ENCODE measurements around the gene KMT2A. TPM values are rescaled to one million over a fixed set of nuclear protein-coding genes. Genes with fewer than 3 reads are reported as not detected.

The KMT2A gene
- total RNA-seq, 1 donor from 2014 or later: 20.4 TPM

DNA sequence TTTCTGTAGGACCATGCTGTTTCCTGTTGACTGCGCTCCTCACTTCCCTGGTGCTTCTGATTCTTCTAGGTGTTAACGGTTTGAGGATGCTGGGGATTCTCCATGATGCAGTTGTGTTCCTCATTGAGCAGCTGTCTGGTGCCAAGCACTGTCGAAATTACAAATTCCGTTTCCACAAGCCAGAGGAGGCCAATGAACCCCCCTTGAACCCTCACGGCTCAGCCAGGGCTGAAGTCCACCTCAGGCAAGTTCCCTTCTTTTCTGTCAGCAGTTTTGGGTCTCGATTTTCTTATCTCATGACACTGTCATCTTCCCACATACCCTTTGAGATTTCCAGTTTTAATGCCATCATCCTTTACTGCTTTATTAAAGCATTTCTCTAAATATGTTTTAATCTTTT, 83.3 kb downstream of the KMT2A start:
- Histone ChIP-seq H3K36me3 (ENCODE audit: control insufficient read depth in 3 of 3, insufficient read depth in 3 of 3, low read length in 3 of 3) (peaks cover 42 to 71% (median 59%) of the 10 kb centered on the region in 3 donors), H3K9ac (ENCODE audit: low read depth in 1 of 3, low read length in 3 of 3) (no peak overlapping the region), H3K4me1 (ENCODE audit: control insufficient read depth in 3 of 3, insufficient read depth in 3 of 3, low read length in 3 of 3) (peaks cover 0 to 4% (median 3%) of the 10 kb centered on the region in 3 donors), H3K4me3 (ENCODE audit: low read length in 3 of 3) (no peak overlapping the region), H3K9me3 (ENCODE audit: control insufficient read depth in 3 of 3, low read length in 3 of 3) (no peaks in the 10 kb centered on the region), H3K27me3 (ENCODE audit: control insufficient read depth in 3 of 3, insufficient read depth in 3 of 3, low read length in 3 of 3) (no peaks in the 10 kb centered on the region), H3K27ac (ENCODE audit: low read depth, low read length) (no peak overlapping the region)

DNA sequence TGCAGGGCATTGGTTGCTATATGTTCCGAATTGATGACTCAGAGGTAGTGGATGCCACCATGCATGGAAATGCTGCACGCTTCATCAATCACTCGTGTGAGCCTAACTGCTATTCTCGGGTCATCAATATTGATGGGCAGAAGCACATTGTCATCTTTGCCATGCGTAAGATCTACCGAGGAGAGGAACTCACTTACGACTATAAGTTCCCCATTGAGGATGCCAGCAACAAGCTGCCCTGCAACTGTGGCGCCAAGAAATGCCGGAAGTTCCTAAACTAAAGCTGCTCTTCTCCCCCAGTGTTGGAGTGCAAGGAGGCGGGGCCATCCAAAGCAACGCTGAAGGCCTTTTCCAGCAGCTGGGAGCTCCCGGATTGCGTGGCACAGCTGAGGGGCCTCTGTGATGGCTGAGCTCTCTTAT, 85.6 kb downstream of the KMT2A start:
- H3K4me3 ChIP-seq (ENCODE audit: low read length in 3 of 3): no peak overlapping the region

DNA sequence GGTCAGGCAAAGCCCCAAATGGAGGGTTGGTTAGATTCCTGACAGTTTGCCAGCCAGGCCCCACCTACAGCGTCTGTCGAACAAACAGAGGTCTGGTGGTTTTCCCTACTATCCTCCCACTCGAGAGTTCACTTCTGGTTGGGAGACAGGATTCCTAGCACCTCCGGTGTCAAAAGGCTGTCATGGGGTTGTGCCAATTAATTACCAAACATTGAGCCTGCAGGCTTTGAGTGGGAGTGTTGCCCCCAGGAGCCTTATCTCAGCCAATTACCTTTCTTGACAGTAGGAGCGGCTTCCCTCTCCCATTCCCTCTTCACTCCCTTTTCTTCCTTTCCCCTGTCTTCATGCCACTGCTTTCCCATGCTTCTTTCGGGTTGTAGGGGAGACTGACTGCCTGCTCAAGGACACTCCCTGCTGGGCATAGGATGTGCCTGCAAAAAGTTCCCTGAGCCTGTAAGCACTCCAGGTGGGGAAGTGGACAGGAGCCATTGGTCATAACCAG, 86.3 kb downstream of the KMT2A start:
- Histone ChIP-seq H3K4me3 (ENCODE audit: low read length in 3 of 3) (no peak overlapping the region), H3K36me3 (ENCODE audit: control insufficient read depth in 3 of 3, insufficient read depth in 3 of 3, low read length in 3 of 3) (peaks cover 44 to 53% (median 48%) of the 10 kb centered on the region in 3 donors), H3K27ac (ENCODE audit: low read depth, low read length) (no peak overlapping the region), H3K27me3 (ENCODE audit: control insufficient read depth in 3 of 3, insufficient read depth in 3 of 3, low read length in 3 of 3) (no peaks in the 10 kb centered on the region), H3K9ac (ENCODE audit: low read depth in 1 of 3, low read length in 3 of 3) (no peak overlapping the region), H3K9me3 (ENCODE audit: control insufficient read depth in 3 of 3, low read length in 3 of 3) (no peaks in the 10 kb centered on the region), H3K4me1 (ENCODE audit: control insufficient read depth in 3 of 3, insufficient read depth in 3 of 3, low read length in 3 of 3) (peaks cover 0 to 10% (median 10%) of the 10 kb centered on the region in 3 donors)

More for the DNA sequence above, 85.6 kb downstream of the KMT2A start:
- Histone ChIP-seq H3K9me3 (ENCODE audit: control insufficient read depth in 3 of 3, low read length in 3 of 3) (no peaks in the 10 kb centered on the region), H3K27me3 (ENCODE audit: control insufficient read depth in 3 of 3, insufficient read depth in 3 of 3, low read length in 3 of 3) (no peaks in the 10 kb centered on the region), H3K27ac (ENCODE audit: low read depth, low read length) (no peak overlapping the region), H3K36me3 (ENCODE audit: control insufficient read depth in 3 of 3, insufficient read depth in 3 of 3, low read length in 3 of 3) (peaks cover 44 to 53% (median 51%) of the 10 kb centered on the region in 3 donors), H3K4me1 (ENCODE audit: control insufficient read depth in 3 of 3, insufficient read depth in 3 of 3, low read length in 3 of 3) (peaks cover 0 to 10% (median 10%) of the 10 kb centered on the region in 3 donors), H3K9ac (ENCODE audit: low read depth in 1 of 3, low read length in 3 of 3) (no peak overlapping the region)

DNA sequence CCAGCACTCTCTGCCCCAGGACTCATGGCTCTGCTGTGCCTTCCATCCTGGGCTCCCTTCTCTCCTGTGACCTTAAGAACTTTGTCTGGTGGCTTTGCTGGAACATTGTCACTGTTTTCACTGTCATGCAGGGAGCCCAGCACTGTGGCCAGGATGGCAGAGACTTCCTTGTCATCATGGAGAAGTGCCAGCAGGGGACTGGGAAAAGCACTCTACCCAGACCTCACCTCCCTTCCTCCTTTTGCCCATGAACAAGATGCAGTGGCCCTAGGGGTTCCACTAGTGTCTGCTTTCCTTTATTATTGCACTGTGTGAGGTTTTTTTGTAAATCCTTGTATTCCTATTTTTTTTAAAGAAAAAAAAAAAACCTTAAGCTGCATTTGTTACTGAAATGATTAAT, 88.1 kb downstream of the KMT2A start:
- Histone ChIP-seq H3K27me3 (ENCODE audit: control insufficient read depth in 3 of 3, insufficient read depth in 3 of 3, low read length in 3 of 3) (no peaks in the 10 kb centered on the region), H3K4me3 (ENCODE audit: low read length in 3 of 3) (no peak overlapping the region), H3K4me1 (ENCODE audit: control insufficient read depth in 3 of 3, insufficient read depth in 3 of 3, low read length in 3 of 3) (peaks cover 4 to 14% (median 11%) of the 10 kb centered on the region in 3 donors), H3K36me3 (ENCODE audit: control insufficient read depth in 3 of 3, insufficient read depth in 3 of 3, low read length in 3 of 3) (peaks cover 41 to 51% (median 43%) of the 10 kb centered on the region in 3 donors), H3K9me3 (ENCODE audit: control insufficient read depth in 3 of 3, low read length in 3 of 3) (no peaks in the 10 kb centered on the region), H3K27ac (ENCODE audit: low read depth, low read length) (no peak overlapping the region), H3K9ac (ENCODE audit: low read depth in 1 of 3, low read length in 3 of 3) (no peak overlapping the region)

DNA sequence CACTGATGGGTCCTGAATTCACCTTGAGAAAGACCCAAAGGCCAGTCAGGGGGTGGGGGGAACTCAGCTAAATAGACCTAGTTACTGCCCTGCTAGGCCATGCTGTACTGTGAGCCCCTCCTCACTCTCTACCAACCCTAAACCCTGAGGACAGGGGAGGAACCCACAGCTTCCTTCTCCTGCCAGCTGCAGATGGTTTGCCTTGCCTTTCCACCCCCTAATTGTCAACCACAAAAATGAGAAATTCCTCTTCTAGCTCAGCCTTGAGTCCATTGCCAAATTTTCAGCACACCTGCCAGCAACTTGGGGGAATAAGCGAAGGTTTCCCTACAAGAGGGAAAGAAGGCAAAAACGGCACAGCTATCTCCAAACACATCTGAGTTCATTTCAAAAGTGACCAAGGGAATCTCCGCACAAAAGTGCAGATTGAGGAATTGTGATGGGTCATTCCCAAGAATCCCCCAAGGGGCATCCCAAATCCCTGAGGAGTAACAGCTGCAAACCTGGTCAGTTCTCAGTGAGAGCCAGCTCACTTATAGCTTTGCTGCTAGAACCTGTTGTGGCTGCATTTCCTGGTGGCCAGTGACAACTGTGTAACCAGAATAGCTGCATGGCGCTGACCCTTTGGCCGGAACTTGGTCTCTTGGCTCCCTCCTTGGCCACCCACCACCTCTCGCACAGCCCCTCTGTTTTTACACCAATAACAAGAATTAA, 88.6 kb downstream of the KMT2A start:
- H3K9me3 ChIP-seq (ENCODE audit: control insufficient read depth in 3 of 3, low read length in 3 of 3): no peaks in the 10 kb centered on the region
- H3K36me3 ChIP-seq (ENCODE audit: control insufficient read depth in 3 of 3, insufficient read depth in 3 of 3, low read length in 3 of 3): peaks cover 35 to 45% (median 38%) of the 10 kb centered on the region in 3 donors
- peak overlapping the region in 1 of 3 donors; percentile 19 for H3K9ac ChIP-seq (ENCODE audit: low read depth in 1 of 3, low read length in 3 of 3)
- H3K4me1 ChIP-seq (ENCODE audit: control insufficient read depth in 3 of 3, insufficient read depth in 3 of 3, low read length in 3 of 3): peaks cover 9 to 20% (median 16%) of the 10 kb centered on the region in 3 donors
- no peaks in the 10 kb centered on the region for H3K27me3 ChIP-seq (ENCODE audit: control insufficient read depth in 3 of 3, insufficient read depth in 3 of 3, low read length in 3 of 3)
- H3K27ac ChIP-seq (ENCODE audit: low read depth, low read length): no peak overlapping the region
- no peak overlapping the region for H3K4me3 ChIP-seq (ENCODE audit: low read length in 3 of 3)

DNA sequence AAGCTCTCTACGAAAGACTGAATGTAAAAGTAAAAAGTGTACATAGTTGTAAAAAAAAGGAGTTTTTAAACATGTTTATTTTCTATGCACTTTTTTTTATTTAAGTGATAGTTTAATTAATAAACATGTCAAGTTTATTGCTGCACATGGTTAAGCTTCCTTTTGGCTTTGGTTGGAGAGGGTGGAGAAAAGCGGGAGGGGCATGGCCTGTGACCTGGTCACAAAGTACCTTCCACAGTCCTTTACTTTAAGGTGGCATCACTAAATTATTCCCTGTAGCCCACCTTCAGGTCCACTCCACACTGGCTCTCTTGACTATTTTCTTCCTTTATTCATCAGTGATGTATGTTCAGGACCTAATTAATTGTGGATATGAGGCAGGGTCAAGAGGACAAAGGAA, 90.4 kb downstream of the KMT2A start:
- no peak overlapping the region for H3K9ac ChIP-seq (ENCODE audit: low read depth in 1 of 3, low read length in 3 of 3)
- no peaks in the 10 kb centered on the region for H3K27me3 ChIP-seq (ENCODE audit: control insufficient read depth in 3 of 3, insufficient read depth in 3 of 3, low read length in 3 of 3)
- no peak overlapping the region for H3K4me3 ChIP-seq (ENCODE audit: low read length in 3 of 3)
- no peak overlapping the region for H3K27ac ChIP-seq (ENCODE audit: low read depth, low read length)
- H3K9me3 ChIP-seq (ENCODE audit: control insufficient read depth in 3 of 3, low read length in 3 of 3): no peaks in the 10 kb centered on the region
- H3K4me1 ChIP-seq (ENCODE audit: control insufficient read depth in 3 of 3, insufficient read depth in 3 of 3, low read length in 3 of 3): peaks cover 19 to 32% (median 27%) of the 10 kb centered on the region in 3 donors
- H3K36me3 ChIP-seq (ENCODE audit: control insufficient read depth in 3 of 3, insufficient read depth in 3 of 3, low read length in 3 of 3): peaks cover 19 to 29% (median 25%) of the 10 kb centered on the region in 3 donors

DNA sequence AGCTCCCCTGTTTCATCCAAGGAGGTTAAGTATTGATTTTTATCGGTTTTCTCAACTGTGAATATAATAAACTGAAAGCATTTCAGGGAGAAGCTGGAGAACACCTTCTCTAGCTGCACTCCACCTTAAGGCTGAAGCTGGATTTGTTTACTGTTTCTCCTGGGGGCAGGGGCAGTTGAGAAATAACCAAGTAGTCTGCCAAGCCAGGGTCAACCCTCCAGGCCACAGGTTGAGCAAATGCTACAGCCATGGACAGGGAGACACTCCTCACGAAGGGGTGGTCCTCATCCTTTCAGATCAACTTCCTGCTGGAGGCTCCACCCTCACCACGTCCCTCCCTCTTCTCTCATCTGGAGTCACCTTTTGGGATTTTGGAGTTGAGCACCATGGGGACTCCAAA, 90.8 kb downstream of the KMT2A start, which contains the start of gene TTC36:
TSS of gene TTC36 (plus strand) at position 366 of the 400 bp plus-strand sequence. CDS start at position 387, 21 bp downstream.
- Histone ChIP-seq H3K9ac (ENCODE audit: low read depth in 1 of 3, low read length in 3 of 3) (no peak within 1 kb of the TSS), H3K27me3 (ENCODE audit: control insufficient read depth in 3 of 3, insufficient read depth in 3 of 3, low read length in 3 of 3) (no peaks in the 10 kb centered on the region), H3K4me3 (ENCODE audit: low read length in 3 of 3) (no peak within 1 kb of the TSS), H3K4me1 (ENCODE audit: control insufficient read depth in 3 of 3, insufficient read depth in 3 of 3, low read length in 3 of 3) (peaks cover 22 to 36% (median 27%) of the 10 kb centered on the region in 3 donors), H3K27ac (ENCODE audit: low read depth, low read length) (no peak within 1 kb of the TSS), H3K9me3 (ENCODE audit: control insufficient read depth in 3 of 3, low read length in 3 of 3) (no peaks in the 10 kb centered on the region), H3K36me3 (ENCODE audit: control insufficient read depth in 3 of 3, insufficient read depth in 3 of 3, low read length in 3 of 3) (peaks cover 15 to 25% (median 21%) of the 10 kb centered on the region in 3 donors)

DNA sequence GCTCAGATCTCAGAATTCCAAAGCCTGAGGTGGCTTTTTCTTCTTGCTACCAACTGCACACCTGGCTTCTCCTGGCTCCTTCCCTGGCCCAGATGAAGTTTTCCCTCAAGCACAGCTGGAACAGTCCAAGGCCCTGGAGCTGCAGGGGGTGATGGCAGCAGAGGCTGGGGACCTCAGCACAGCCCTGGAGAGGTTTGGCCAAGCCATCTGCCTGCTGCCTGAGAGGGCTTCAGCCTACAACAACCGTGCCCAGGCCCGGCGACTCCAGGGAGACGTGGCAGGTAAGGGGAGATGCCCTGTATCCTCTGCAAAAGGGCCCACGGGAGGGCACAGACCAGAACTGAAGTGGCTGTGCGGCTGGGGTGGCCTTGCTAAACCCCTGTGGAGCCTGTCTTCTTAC, 92.2 kb downstream of the KMT2A start:
- H3K27me3 ChIP-seq (ENCODE audit: control insufficient read depth in 3 of 3, insufficient read depth in 3 of 3, low read length in 3 of 3): no peaks in the 10 kb centered on the region
- no peaks in the 10 kb centered on the region for H3K9me3 ChIP-seq (ENCODE audit: control insufficient read depth in 3 of 3, low read length in 3 of 3)
- no peak overlapping the region for H3K9ac ChIP-seq (ENCODE audit: low read depth in 1 of 3, low read length in 3 of 3)
- peaks cover 22 to 36% (median 27%) of the 10 kb centered on the region in 3 donors for H3K4me1 ChIP-seq (ENCODE audit: control insufficient read depth in 3 of 3, insufficient read depth in 3 of 3, low read length in 3 of 3)
- no peak overlapping the region for H3K27ac ChIP-seq (ENCODE audit: low read depth, low read length)
- H3K4me3 ChIP-seq (ENCODE audit: low read length in 3 of 3): no peak overlapping the region
- H3K36me3 ChIP-seq (ENCODE audit: control insufficient read depth in 3 of 3, insufficient read depth in 3 of 3, low read length in 3 of 3): peaks cover 10 to 13% (median 11%) of the 10 kb centered on the region in 3 donors

DNA sequence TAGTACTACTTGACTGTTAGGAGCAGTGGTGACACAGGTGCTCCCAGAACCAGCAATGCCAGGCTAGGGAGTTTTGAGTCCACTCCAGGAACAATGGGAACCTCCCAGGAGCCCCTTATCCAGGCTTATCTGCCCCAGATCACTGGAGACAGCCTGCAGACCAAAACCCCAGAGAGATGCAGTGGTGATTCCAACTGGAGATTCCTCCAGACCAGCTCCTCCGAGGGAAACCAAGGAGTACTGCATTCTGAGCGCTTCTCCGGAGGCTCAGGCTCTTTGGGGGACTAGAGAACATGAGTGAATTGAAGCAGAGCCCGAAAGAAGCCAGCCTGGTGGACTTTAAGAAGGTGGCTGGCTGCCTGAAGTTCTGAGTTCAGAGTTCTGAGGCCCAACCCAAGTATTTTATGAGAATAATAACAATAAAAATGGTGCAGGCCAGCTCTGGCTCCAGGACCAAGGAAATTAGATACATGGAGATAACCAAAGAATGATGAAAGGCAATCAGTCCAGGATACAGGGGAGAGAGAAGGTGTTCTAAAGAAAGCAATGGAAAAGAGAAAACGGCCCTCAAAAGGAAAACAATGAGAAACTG, 93.4 kb downstream of the KMT2A start:
- no peaks in the 10 kb centered on the region for H3K9me3 ChIP-seq (ENCODE audit: control insufficient read depth in 3 of 3, low read length in 3 of 3)
- H3K4me3 ChIP-seq (ENCODE audit: low read length in 3 of 3): peak overlapping the region; percentile 69 to 82 (median 82)
- no peak overlapping the region for H3K27ac ChIP-seq (ENCODE audit: low read depth, low read length)
- peak overlapping the region; percentile 66 to 86 (median 73) for H3K9ac ChIP-seq (ENCODE audit: low read depth in 1 of 3, low read length in 3 of 3)
- H3K36me3 ChIP-seq (ENCODE audit: control insufficient read depth in 3 of 3, insufficient read depth in 3 of 3, low read length in 3 of 3): peaks cover 2 to 5% (median 5%) of the 10 kb centered on the region in 3 donors
- peaks cover 22 to 32% (median 23%) of the 10 kb centered on the region in 3 donors for H3K4me1 ChIP-seq (ENCODE audit: control insufficient read depth in 3 of 3, insufficient read depth in 3 of 3, low read length in 3 of 3)
- H3K27me3 ChIP-seq (ENCODE audit: control insufficient read depth in 3 of 3, insufficient read depth in 3 of 3, low read length in 3 of 3): no peaks in the 10 kb centered on the region
